Endodermal cell (in vitro differentiated cells): ENCODE measurements around the gene MRPS21. TPM values are rescaled to one million over a fixed set of nuclear protein-coding genes. Genes with fewer than 3 reads are reported as not detected.

ENCODE experiments used
- DNase-seq: peaks from one replicate; pipeline ENCODE4 v3.0.0-alpha.2; 2017
- H3K27ac ChIP-seq: 2 replicates; pipeline ENCODE4 v1.5.1; 2013; ENCODE audit warnings: mild to moderate bottlenecking, low read depth, low read length, moderate library complexity
- H3K27me3 ChIP-seq: 2 replicates; pipeline ENCODE4 v1.6.1; 2013; ENCODE audit warnings: mild to moderate bottlenecking, low read length, moderate library complexity; ENCODE audit not compliant: insufficient read depth, control insufficient read depth, poor library complexity, severe bottlenecking
- H3K36me3 ChIP-seq: 2 replicates; pipeline ENCODE4 v1.7.0; 2013; ENCODE audit warnings: mild to moderate bottlenecking, low read length, moderate library complexity; ENCODE audit not compliant: control insufficient read depth, insufficient read depth
- H3K4me1 ChIP-seq: one replicate; pipeline ENCODE4 v1.7.0; 2013; ENCODE audit warnings: low read length; ENCODE audit not compliant: control insufficient read depth, insufficient read depth
- H3K4me3 ChIP-seq: 2 replicates; pipeline ENCODE4 v1.5.1; 2013; ENCODE audit warnings: mild to moderate bottlenecking, low read length, moderate library complexity
- H3K9ac ChIP-seq: 2 replicates; pipeline ENCODE4 v1.6.1; 2013; ENCODE audit warnings: mild to moderate bottlenecking, low read length, moderate library complexity; ENCODE audit not compliant: poor library complexity, severe bottlenecking; ENCODE audit errors: extremely low read depth
- H3K9me3 ChIP-seq: 2 replicates; pipeline ENCODE4 v1.6.1; 2013; ENCODE audit warnings: mild to moderate bottlenecking, low read length, moderate library complexity; ENCODE audit not compliant: control insufficient read depth
- H3K27ac Mint-ChIP-seq: 2 replicates; pipeline ENCODE4 v1.8.0; 2020; ENCODE audit warnings: mixed read lengths
- H3K27me3 Mint-ChIP-seq: 2 replicates; pipeline ENCODE4 v1.8.0; 2021; ENCODE audit warnings: mild to moderate bottlenecking, mixed read lengths; ENCODE audit not compliant: insufficient read depth
- H3K36me3 Mint-ChIP-seq: 2 replicates; pipeline ENCODE4 v1.8.0; 2020; ENCODE audit warnings: low read depth, mixed read lengths
- H3K4me1 Mint-ChIP-seq: 2 replicates; pipeline ENCODE4 v1.8.0; 2020; ENCODE audit warnings: mixed read lengths
- H3K4me3 Mint-ChIP-seq: 2 replicates; pipeline ENCODE4 v1.8.0; 2020; ENCODE audit warnings: mild to moderate bottlenecking, moderate library complexity, mixed read lengths
- H3K9me3 Mint-ChIP-seq: 2 replicates; pipeline ENCODE4 v1.8.0; 2020; ENCODE audit warnings: mild to moderate bottlenecking, mixed read lengths
- WGBS, 2 experiments: methylation state at CpG; one replicate each; pipeline versions ENCODE4 v1.1.5 to v1.1.7; 2013; ENCODE audit warnings: missing lambda C conversion rate in 2 of 2, mixed read lengths in 1 of 2; ENCODE audit not compliant: insufficient coverage in 1 of 2, insufficient read length in 1 of 2; 5-methylcytosine and 5-hydroxymethylcytosine counted together
- total RNA-seq, 2 donors: library from RNA; stranded (reverse); fragmentation: NEBNext Ultra II Directional in 1 of 2; extraction: Animal tissue kit (Norgen Biotek cat#: 25700) in 1 of 2; gene quantifications; 2 replicates in 1 of 2; 3 replicates in 1 of 2; pipeline ENCODE4 v1.2.1, GENCODE V29; 2021
- TF ChIP-seq, protein P1 (sequence below): fragments of 200-600 bp; sonication (generic); conservative IDR thresholded peaks from 2 replicates; pipeline ENCODE4 v1.5.0; 2021; ENCODE audit warnings: antibody characterized with exemption, mild to moderate bottlenecking

Gene MRPS21
- total RNA-seq, 2 donors from 2014 or later: 89.9 to 95.3 TPM

GRCh38 chr1:150268705-150269403 lies 24.8 kb upstream of the MRPS21 start, which contains the start of gene APH1A:
Gene APH1A, minus strand, starts transcription at chr1:150269016. Its CDS starts 206 bp downstream, at chr1:150268810.
- TF ChIP-seq, protein P1, sequence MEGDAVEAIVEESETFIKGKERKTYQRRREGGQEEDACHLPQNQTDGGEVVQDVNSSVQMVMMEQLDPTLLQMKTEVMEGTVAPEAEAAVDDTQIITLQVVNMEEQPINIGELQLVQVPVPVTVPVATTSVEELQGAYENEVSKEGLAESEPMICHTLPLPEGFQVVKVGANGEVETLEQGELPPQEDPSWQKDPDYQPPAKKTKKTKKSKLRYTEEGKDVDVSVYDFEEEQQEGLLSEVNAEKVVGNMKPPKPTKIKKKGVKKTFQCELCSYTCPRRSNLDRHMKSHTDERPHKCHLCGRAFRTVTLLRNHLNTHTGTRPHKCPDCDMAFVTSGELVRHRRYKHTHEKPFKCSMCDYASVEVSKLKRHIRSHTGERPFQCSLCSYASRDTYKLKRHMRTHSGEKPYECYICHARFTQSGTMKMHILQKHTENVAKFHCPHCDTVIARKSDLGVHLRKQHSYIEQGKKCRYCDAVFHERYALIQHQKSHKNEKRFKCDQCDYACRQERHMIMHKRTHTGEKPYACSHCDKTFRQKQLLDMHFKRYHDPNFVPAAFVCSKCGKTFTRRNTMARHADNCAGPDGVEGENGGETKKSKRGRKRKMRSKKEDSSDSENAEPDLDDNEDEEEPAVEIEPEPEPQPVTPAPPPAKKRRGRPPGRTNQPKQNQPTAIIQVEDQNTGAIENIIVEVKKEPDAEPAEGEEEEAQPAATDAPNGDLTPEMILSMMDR: no peak
- H3K27me3 Mint-ChIP-seq: no peaks in the 10 kb centered on the region
- H3K36me3 Mint-ChIP-seq: peaks cover 33% of the 10 kb centered on the region
- peak within 1 kb of the TSS; percentile 91 for H3K4me3 ChIP-seq
- peak; percentile 99 for DNase-seq
- H3K36me3 ChIP-seq: peaks cover 25% of the 10 kb centered on the region
- 0% methylated on average over 17 to 49 of the region's 49 CpGs for WGBS, 2 experiments
- H3K27me3 ChIP-seq: no peaks in the 10 kb centered on the region
- peaks cover 51% of the 10 kb centered on the region for H3K4me1 Mint-ChIP-seq
- peak within 1 kb of the TSS; percentile 88 for H3K27ac Mint-ChIP-seq
- peak within 1 kb of the TSS; percentile 4 for H3K27ac ChIP-seq
- peaks cover 9% of the 10 kb centered on the region for H3K4me1 ChIP-seq
- no peaks in the 10 kb centered on the region for H3K9me3 ChIP-seq
- peak within 1 kb of the TSS; percentile 100 for H3K4me3 Mint-ChIP-seq
- H3K9ac ChIP-seq: peak within 1 kb of the TSS; percentile 73
- no peaks in the 10 kb centered on the region for H3K9me3 Mint-ChIP-seq

DNA sequence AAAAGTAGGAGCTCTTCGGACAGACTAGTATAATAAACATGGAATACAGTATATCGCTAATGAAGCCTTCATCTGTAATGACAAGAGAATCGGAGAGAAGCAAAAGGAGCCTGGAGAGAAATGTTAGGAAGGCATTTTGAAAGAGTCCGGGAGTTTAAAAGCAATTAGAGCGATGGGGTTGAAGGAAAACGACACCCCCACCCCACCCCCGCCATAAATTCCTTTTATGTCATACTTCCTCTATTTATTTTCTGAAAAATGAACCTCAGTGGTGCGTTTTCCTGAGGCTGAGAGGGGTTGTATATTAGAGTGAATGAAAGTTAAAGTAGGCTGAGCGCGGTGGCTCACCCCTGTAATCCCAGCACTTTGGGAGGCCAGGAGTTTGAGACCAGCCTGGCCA lies 24.2 kb upstream of the MRPS21 start:
- Mint-ChIP-seq H3K4me3 (peak overlapping the region; percentile 100), H3K4me1 (peaks cover 50% of the 10 kb centered on the region)
- peak overlapping the region; percentile 4 for H3K27ac ChIP-seq

GRCh38 chr1:150271291-150271959 lies 22.2 kb upstream of the MRPS21 start:
- no peak for DNase-seq
- H3K4me3 Mint-ChIP-seq: no peak overlapping the region
- H3K36me3 Mint-ChIP-seq: peaks cover 11% of the 10 kb centered on the region
- 92% methylated on average over 7 of the region's 7 CpGs for WGBS, 2 experiments
- peak overlapping the region; percentile 19 for H3K27ac ChIP-seq
- H3K9ac ChIP-seq: no peak overlapping the region
- H3K36me3 ChIP-seq: peaks cover 10% of the 10 kb centered on the region
- no peaks in the 10 kb centered on the region for H3K9me3 ChIP-seq
- peaks cover 39% of the 10 kb centered on the region for H3K4me1 Mint-ChIP-seq
- no peak overlapping the region for H3K4me3 ChIP-seq
- H3K27me3 Mint-ChIP-seq: no peaks in the 10 kb centered on the region
- H3K27ac Mint-ChIP-seq: no peak overlapping the region
- H3K27me3 ChIP-seq: no peaks in the 10 kb centered on the region
- H3K4me1 ChIP-seq: peaks cover 9% of the 10 kb centered on the region
- H3K9me3 Mint-ChIP-seq: no peaks in the 10 kb centered on the region
- TF ChIP-seq, protein P1: no peak

More for the DNA sequence above, 24.2 kb upstream of the MRPS21 start:
- Histone ChIP-seq H3K9me3 (no peaks in the 10 kb centered on the region), H3K4me3 (peak overlapping the region; percentile 91), H3K36me3 (peaks cover 25% of the 10 kb centered on the region), H3K4me1 (peaks cover 9% of the 10 kb centered on the region), H3K9ac (no peak overlapping the region), H3K27me3 (no peaks in the 10 kb centered on the region)
- no peak for DNase-seq
- Mint-ChIP-seq H3K27ac (peak overlapping the region; percentile 88), H3K9me3 (no peaks in the 10 kb centered on the region), H3K27me3 (no peaks in the 10 kb centered on the region), H3K36me3 (peaks cover 31% of the 10 kb centered on the region)
- 14 to 50% methylated on average over 1 to 10 of the region's 10 CpGs for WGBS, 2 experiments
- TF ChIP-seq, protein P1: no peak
